Activated T-cell treated with anti-CD3 and anti-CD28 coated beads for 24 hours (primary cell): Measurements from ENCODE around the gene CFAP73.
"Not testable (repeated sequence)": the region's sequence is repeated elsewhere in the genome, so short reads cannot be mapped to it uniquely, and the experiment has no call there.

ENCODE experiments used
- DNase-seq: peaks from one replicate; pipeline ENCODE4 v3.0.0-alpha.2; 2020; ENCODE audit warnings: low read depth

The CFAP73 gene

GRCh38 chr12:113119980-113120669 lies 29.4 kb upstream of the CFAP73 start:
- DNase-seq, result no peak

- no peak for DNase-seq
These were observed 28.7 kb upstream of the CFAP73 start for GRCh38 chr12:113120670-113121370.

GRCh38 chr12:113127791-113128199 lies 21.7 kb upstream of the CFAP73 start:
- DNase-seq, result no peak

GRCh38 chr12:113128802-113129663 lies 20.5 kb upstream of the CFAP73 start:
- no peak for DNase-seq

GRCh38 chr12:113129664-113130456 lies 19.7 kb upstream of the CFAP73 start:
- no peak for DNase-seq

GRCh38 chr12:113130457-113131135 lies 18.9 kb upstream of the CFAP73 start:
- DNase-seq, result no peak

- DNase-seq, result no peak
These were observed 18.0 kb upstream of the CFAP73 start for GRCh38 chr12:113131556-113131955.

GRCh38 chr12:113133036-113133435 lies 16.5 kb upstream of the CFAP73 start:
- DNase-seq, result no peak

- no peak for DNase-seq
These were observed 15.9 kb upstream of the CFAP73 start for GRCh38 chr12:113133666-113134065.

- DNase-seq, result no peak
These were observed 15.5 kb upstream of the CFAP73 start for GRCh38 chr12:113134071-113134470.

GRCh38 chr12:113134521-113134951 lies 15.0 kb upstream of the CFAP73 start:
- no peak for DNase-seq

GRCh38 chr12:113135178-113136127 lies 14.1 kb upstream of the CFAP73 start, which contains the start of gene RASAL1:
Gene RASAL1, minus strand, starts transcription at chr12:113135761. Its CDS starts 299 bp downstream, at chr12:113135462.
- peak; percentile 67 for DNase-seq

GRCh38 chr12:113136128-113136989 lies 13.2 kb upstream of the CFAP73 start:
- peak; percentile 28 for DNase-seq

- DNase-seq, result no peak
These were observed 12.5 kb upstream of the CFAP73 start for GRCh38 chr12:113136990-113137511.

- no peak for DNase-seq
These were observed 11.4 kb upstream of the CFAP73 start for GRCh38 chr12:113137861-113138783.

GRCh38 chr12:113138826-113139225 lies 10.7 kb upstream of the CFAP73 start:
- DNase-seq, result no peak

GRCh38 chr12:113140706-113141105 lies 8.8 kb upstream of the CFAP73 start:
- DNase-seq, result no peak

- DNase-seq, result not testable (repeated sequence)
These were observed 7.8 kb upstream of the CFAP73 start for GRCh38 chr12:113141716-113142115.
